ENCODE data around the gene WDR48. TPM values are rescaled to one million over a fixed set of nuclear protein-coding genes. Genes with fewer than 3 reads are reported as not detected.

WDR48 gene
- total RNA-seq, 2 donors from 2014 or later = 26.9 to 31.8 TPM

Other genes starting within 250 kb of the WDR48 start
- gene SCN10A, start 235.8 kb upstream of the WDR48 start, total RNA-seq = not detected
- under 1 TPM; 0.05 to 0.14 TPM for gene SCN11A, start 72 bp upstream of the WDR48 start, total RNA-seq
- gene GORASP1, start 55.6 kb downstream of the WDR48 start, total RNA-seq = 10 to 100 TPM; 12.9 to 16.6 TPM
- 1 to 10 TPM in 1 of 2 donors, under 1 TPM in 1; 0.12 to 1.8 TPM for gene TTC21A, start 55.7 kb downstream of the WDR48 start, total RNA-seq
- gene CSRNP1, start 101.6 kb downstream of the WDR48 start, total RNA-seq = 10 to 100 TPM; 10.8 to 18.4 TPM
- under 1 TPM; 0.22 to 0.43 TPM for gene XIRP1, start 140.6 kb downstream of the WDR48 start, total RNA-seq
- gene CX3CR1, start 228.0 kb downstream of the WDR48 start, total RNA-seq = 10 to 100 TPM in 1 of 2 donors, 1 to 10 TPM in 1; 5.8 to 18.4 TPM